ENCODE results near the gene GSTK1. TPM values are rescaled to one million over a fixed set of nuclear protein-coding genes. Genes with fewer than 3 reads are reported as not detected.
A peak's percentile ranks its signal among the peaks of the same experiment; 100 is the strongest.

Gene GSTK1
- total and polyA plus RNA-seq, 9 of the 15 experiments (the other 6 are each of a cell fraction or from before 2014, with no cell fraction given): 155 to 441 (median 233) TPM

- TF ChIP-seq ZNF518B (CRISPR knock-in tag; IDR thresholded peaks at IDR 0.05): no peak
- peak; percentile 90 for TF ChIP-seq ZNF79 (CRISPR knock-in tag; IDR thresholded peaks at IDR 0.05; ENCODE audit: low read depth)
- peak in 1 of 2 experiments; percentile 81; a peak in 2 of 4 replicates for TF ChIP-seq RCOR1 (IDR thresholded peaks at IDR 0.05; ENCODE audit: borderline replicate concordance in 1 of 2, low read depth in 2 of 2, low read length in 2 of 2)
- no peak for TF ChIP-seq HMGN3 (IDR thresholded peaks at IDR 0.05; ENCODE audit: borderline replicate concordance, extremely low read depth, insufficient read length, low read depth, low read length)
- no peak for TF ChIP-seq POLR2AphosphoS2 (IDR thresholded peaks at IDR 0.05; ENCODE audit: low read length)
- peak; percentile 74; the same call in 1 of the 2 replicates for TF ChIP-seq ZNF583 (CRISPR knock-in tag; IDR thresholded peaks at IDR 0.05)
- no peak for TF ChIP-seq ZFP91 (CRISPR knock-in tag; IDR thresholded peaks at IDR 0.05)
- TF ChIP-seq ZNF639 (CRISPR knock-in tag; conservative IDR thresholded peaks at IDR 0.05 in 1 of 2, IDR thresholded peaks at IDR 0.05 in 1 of 2): no peak
- TF ChIP-seq ARID1B (IDR thresholded peaks at IDR 0.05): peak; percentile 60
- TF ChIP-seq CREB3L1 (IDR thresholded peaks at IDR 0.05; ENCODE audit: borderline replicate concordance, low read depth): no peak
- TF ChIP-seq RBM15 (IDR thresholded peaks at IDR 0.05; ENCODE audit: insufficient read depth, low read length): no peak
- no peak for TF ChIP-seq ZNF431 (CRISPR knock-in tag; IDR thresholded peaks at IDR 0.05)
- TF ChIP-seq DPF2 (IDR thresholded peaks at IDR 0.05): peak; percentile 59; the same call in 1 of the 2 replicates
- TF ChIP-seq KLF10 (CRISPR knock-in tag; IDR thresholded peaks at IDR 0.05): no peak
- TF ChIP-seq NR0B1 (IDR thresholded peaks at IDR 0.05; ENCODE audit: partially characterized antibody): no peak
- no peak for TF ChIP-seq HNRNPLL (IDR thresholded peaks at IDR 0.05; ENCODE audit: low read depth, low read length, poor library complexity, severe bottlenecking)
- TF ChIP-seq TBL1XR1 (IDR thresholded peaks at IDR 0.05; ENCODE audit: low read length in 2 of 2): 0 out of 4 replicates have a peak, but pooled peaks of 1 of the 2 experiments have one; percentile 54
- TF ChIP-seq MTA3 (IDR thresholded peaks at IDR 0.05; ENCODE audit: borderline replicate concordance): no peak
Measured at GRCh38 chr7:143255564-143255963, 7.7 kb upstream of the GSTK1 start (continued).

Measured in K562 (cell line).